Astrocyte of the spinal cord (primary cell): ENCODE results near the gene PTPN11.
"Not testable (repeated sequence)": the region's sequence is repeated elsewhere in the genome, so short reads cannot be mapped to it uniquely, and the experiment has no call there.

Source experiments
- DNase-seq: peaks from one replicate; pipeline ENCODE4 v3.0.0; 2011; ENCODE audit warnings: low read depth, low spot score
- H3K4me3 ChIP-seq: 2 replicates; pipeline ENCODE4 v1.5.1; 2011; ENCODE audit warnings: low read depth, mild to moderate bottlenecking, low read length, moderate library complexity
- CTCF ChIP-seq: IDR thresholded peaks from 2 replicates; pipeline ENCODE4 v1.5.1; 2012; ENCODE audit warnings: low read depth, mild to moderate bottlenecking, low read length, inconsistent platforms
- in situ Hi-C: cut with HindIII; loops from 2 replicates; pipeline ENCODE4 v1.10.0; 2017; ENCODE audit warnings: low sequenced_read_pairs

The PTPN11 gene

GRCh38 chr12:112450725-112451124, 32.0 kb downstream of the PTPN11 start:
- in situ Hi-C loops: no loop called here
- H3K4me3 ChIP-seq: no peak overlapping the region
- no peak for DNase-seq

GRCh38 chr12:112456029-112456428, 37.3 kb downstream of the PTPN11 start:
- H3K4me3 ChIP-seq: no peak overlapping the region
- DNase-seq: no peak
- TF ChIP-seq CTCF: no peak
- in situ Hi-C loops: no loop called here

More at GRCh38 chr12:112450725-112451124, 32.0 kb downstream of the PTPN11 start:
- TF ChIP-seq CTCF: no peak

GRCh38 chr12:112457142-112457541, 38.4 kb downstream of the PTPN11 start:
- in situ Hi-C loops, H3K4me3 ChIP-seq, DNase-seq: not testable (repeated sequence)

- in situ Hi-C loops: no loop called here
- no peak for TF ChIP-seq CTCF
- H3K4me3 ChIP-seq: no peak overlapping the region
- DNase-seq: no peak
Measured at GRCh38 chr12:112458330-112458729, 39.6 kb downstream of the PTPN11 start.

GRCh38 chr12:112458751-112459150, 40.0 kb downstream of the PTPN11 start:
- TF ChIP-seq CTCF: no peak
- in situ Hi-C loops: no loop called here
- no peak for DNase-seq
- H3K4me3 ChIP-seq: no peak overlapping the region

- no peak overlapping the region for H3K4me3 ChIP-seq
- DNase-seq: no peak
- TF ChIP-seq CTCF: no peak
- in situ Hi-C loops: no loop called here
Measured at GRCh38 chr12:112463478-112463877, 44.7 kb downstream of the PTPN11 start.

GRCh38 chr12:112464605-112465004, 45.9 kb downstream of the PTPN11 start:
- no peak for DNase-seq
- TF ChIP-seq CTCF: no peak
- in situ Hi-C loops: no loop called here
- H3K4me3 ChIP-seq: no peak overlapping the region
